HG02571 (cell line): ENCODE results near the gene TUBGCP3.

Source experiments
- ATAC-seq: cut with Tn5 transposase; IDR thresholded peaks from one replicate; pipeline ENCODE4 v1.9.1; 2021; ENCODE audit warnings: mild to moderate bottlenecking, moderate library complexity; ENCODE audit not compliant: unreplicated experiment

The TUBGCP3 gene

GRCh38 chr13:112453874-112454647 lies 133.9 kb downstream of the TUBGCP3 start:
- ATAC-seq, result no peak

- ATAC-seq, result no peak
Observed at GRCh38 chr13:112453207-112453829, 134.6 kb downstream of the TUBGCP3 start.

GRCh38 chr13:112452380-112453206 lies 135.4 kb downstream of the TUBGCP3 start:
- no peak for ATAC-seq

GRCh38 chr13:112451512-112452379 lies 136.2 kb downstream of the TUBGCP3 start:
- ATAC-seq, result no peak

- ATAC-seq, result no peak
Observed at GRCh38 chr13:112450904-112451240, 137.1 kb downstream of the TUBGCP3 start.

- no peak for ATAC-seq
Observed at GRCh38 chr13:112450118-112450903, 137.6 kb downstream of the TUBGCP3 start.

- ATAC-seq, result no peak
Observed at GRCh38 chr13:112449545-112449930, 138.4 kb downstream of the TUBGCP3 start.

- no peak for ATAC-seq
Observed at GRCh38 chr13:112448621-112449544, 139.1 kb downstream of the TUBGCP3 start.

GRCh38 chr13:112447761-112448603 lies 140.0 kb downstream of the TUBGCP3 start:
- ATAC-seq, result no peak

- ATAC-seq, result no peak
Observed at GRCh38 chr13:112447306-112447705, 140.6 kb downstream of the TUBGCP3 start.

GRCh38 chr13:112446867-112447266 lies 141.1 kb downstream of the TUBGCP3 start:
- no peak for ATAC-seq

GRCh38 chr13:112446347-112446861 lies 141.5 kb downstream of the TUBGCP3 start:
- ATAC-seq, result no peak

- ATAC-seq, result no peak
Observed at GRCh38 chr13:112445411-112446271, 142.3 kb downstream of the TUBGCP3 start.

GRCh38 chr13:112444416-112445399 lies 143.2 kb downstream of the TUBGCP3 start:
- ATAC-seq, result no peak

GRCh38 chr13:112443995-112444311 lies 144.0 kb downstream of the TUBGCP3 start:
- no peak for ATAC-seq
